Suppressor macrophage treated with lipopolysaccharide for 1 hour (primary cell): ENCODE data around the gene SBSN.

Experiments used
- DNase-seq, 3 donors: peaks; one replicate each; pipeline ENCODE4 v3.0.0-alpha.2; 2020 to 2022

The SBSN gene

GRCh38 chr19:35553385-35554000 is 25.4 kb upstream of the SBSN start:
- no peak for DNase-seq

GRCh38 chr19:35552534-35553384 is 24.6 kb upstream of the SBSN start:
- DNase-seq: no peak

- no peak for DNase-seq
Measured at GRCh38 chr19:35551091-35551810, 23.1 kb upstream of the SBSN start.

- DNase-seq: no peak
Measured at GRCh38 chr19:35549879-35550523, 21.9 kb upstream of the SBSN start.

- DNase-seq: peak; percentile 77 to 89 (median 82)
Measured at GRCh38 chr19:35549174-35549788, 21.2 kb upstream of the SBSN start.

GRCh38 chr19:35546532-35546931 is 18.4 kb upstream of the SBSN start:
- no peak for DNase-seq

GRCh38 chr19:35545855-35546381 is 17.8 kb upstream of the SBSN start:
- peak in 1 of 3 donors; percentile 29 for DNase-seq

GRCh38 chr19:35545001-35545854 is 17.1 kb upstream of the SBSN start, which contains the start of gene TMEM147:
TSS of gene TMEM147 (plus strand) at chr19:35545626. CDS start at chr19:35545740, 114 bp downstream.
- peak; percentile 88 to 96 (median 95) for DNase-seq

GRCh38 chr19:35544110-35544802 is 16.1 kb upstream of the SBSN start:
- no peak for DNase-seq

- DNase-seq: no peak
Measured at GRCh38 chr19:35543280-35544109, 15.4 kb upstream of the SBSN start.

- DNase-seq: no peak
Measured at GRCh38 chr19:35542209-35542608, 14.1 kb upstream of the SBSN start.

GRCh38 chr19:35540356-35540927 is 12.3 kb upstream of the SBSN start:
- DNase-seq: no peak

- DNase-seq: no peak
Measured at GRCh38 chr19:35539850-35540249, 11.7 kb upstream of the SBSN start.

- no peak for DNase-seq
Measured at GRCh38 chr19:35539314-35539713, 11.2 kb upstream of the SBSN start.

- DNase-seq: no peak
Measured at GRCh38 chr19:35534803-35535480, 6.8 kb upstream of the SBSN start.

GRCh38 chr19:35533822-35534392 is 5.8 kb upstream of the SBSN start:
- DNase-seq: peak; percentile 58 to 60 (median 59)

GRCh38 chr19:35533201-35533821 is 5.2 kb upstream of the SBSN start, which contains the start of gene GAPDHS:
TSS of gene GAPDHS (plus strand) at chr19:35533456. CDS start at chr19:35533528, 72 bp downstream.
- DNase-seq: no peak

- DNase-seq: no peak
Measured at GRCh38 chr19:35531291-35531690, 3.2 kb upstream of the SBSN start.
